NCI-H146 treated with DMSO at 0.1 percent for 48 hours (cell line): Measurements from ENCODE around the gene ZNF276.
"Not testable (repeated sequence)": the region's sequence is repeated elsewhere in the genome, so short reads cannot be mapped to it uniquely, and the experiment has no call there.

Experiments
- DNase-seq: peaks from one replicate; lab custom pipeline; 2025; ENCODE audit not compliant: unreplicated experiment; lab: John Stamatoyannopoulos, UW

ZNF276 gene

DNA sequence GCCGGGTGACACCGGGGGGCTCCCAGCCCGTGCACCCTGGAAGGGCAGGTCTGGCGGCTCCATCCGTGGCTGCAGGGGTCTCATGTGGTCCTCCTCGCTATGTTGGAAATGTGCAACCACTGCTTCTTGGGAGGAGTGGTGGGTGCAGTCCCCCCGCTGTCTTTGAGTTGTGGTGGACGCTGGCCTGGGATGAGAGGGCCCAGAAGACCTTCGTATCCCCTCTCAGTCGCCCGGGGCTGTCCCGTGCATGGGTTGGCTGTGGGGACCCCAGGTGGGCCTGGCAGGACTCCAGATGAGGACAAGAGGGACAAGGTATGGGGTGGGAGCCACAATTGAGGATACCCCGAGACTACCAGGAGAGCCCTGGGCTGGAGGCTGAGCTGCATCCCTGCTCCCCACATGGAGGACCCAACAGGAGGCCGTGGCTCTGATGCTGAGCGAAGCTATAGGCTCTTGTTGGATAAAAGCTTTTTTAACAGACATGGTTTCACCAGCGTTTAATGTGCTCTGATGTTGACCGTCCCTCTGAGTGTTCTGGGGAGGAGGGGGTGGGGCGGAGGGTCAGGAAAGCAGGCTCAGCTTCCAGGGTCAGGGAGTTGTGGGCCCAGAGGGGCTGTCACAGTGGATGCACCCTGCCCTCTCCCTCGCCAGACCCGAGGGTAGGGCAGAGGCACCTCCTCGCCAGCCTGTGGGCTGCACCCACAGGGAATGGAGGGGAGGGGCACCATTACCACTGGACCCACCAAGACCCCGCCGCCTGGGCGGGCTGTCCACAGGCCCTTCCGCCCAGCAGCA, 25.3 kb upstream of the ZNF276 start:
- DNase-seq = no peak

DNA sequence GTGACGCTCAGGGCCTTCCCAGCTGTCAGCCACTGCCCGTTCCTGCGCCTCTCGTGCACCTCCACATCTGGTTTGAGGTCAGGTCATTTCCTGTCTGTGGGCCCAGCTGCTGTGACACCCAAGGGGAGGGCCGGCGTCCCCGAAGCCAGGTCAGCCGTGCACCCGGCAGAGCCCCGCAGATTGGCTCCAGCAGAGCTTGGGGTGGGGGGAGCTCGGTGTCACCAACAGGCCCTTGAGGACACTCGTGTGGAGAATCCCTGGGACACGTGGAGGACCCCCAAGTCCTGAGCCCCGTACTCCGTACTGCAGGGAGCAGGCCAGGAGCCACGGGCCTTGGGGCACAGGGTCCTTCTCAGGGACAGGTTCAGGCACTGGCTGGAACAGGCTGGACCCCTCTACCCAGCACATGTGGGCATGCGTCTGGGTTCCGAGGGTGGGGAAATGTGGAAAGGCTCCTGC, 24.6 kb upstream of the ZNF276 start:
- DNase-seq = no peak

DNA sequence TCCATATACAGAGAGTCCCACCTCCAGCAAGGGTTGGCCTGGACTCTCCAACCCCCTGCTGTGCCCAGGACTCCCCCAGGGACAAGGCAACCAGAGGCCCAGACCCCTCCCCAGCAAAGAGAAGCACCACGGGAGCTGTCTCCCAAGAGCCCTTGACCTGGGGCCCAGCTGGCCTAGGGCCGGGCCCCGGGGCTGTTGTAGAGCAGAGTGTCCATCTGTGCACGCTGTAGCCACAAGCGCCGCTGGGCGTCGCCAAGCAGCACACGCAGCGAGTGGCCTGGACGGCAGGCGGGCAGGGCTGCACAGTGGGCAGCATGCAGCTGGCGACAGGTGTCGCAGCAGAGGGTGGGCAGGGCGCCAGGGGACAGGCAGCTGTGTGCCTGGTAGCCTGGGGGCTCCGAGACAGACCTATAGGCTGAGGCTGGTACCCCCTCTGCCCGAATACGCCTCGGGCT, 24.1 kb upstream of the ZNF276 start:
- no peak for DNase-seq

DNA sequence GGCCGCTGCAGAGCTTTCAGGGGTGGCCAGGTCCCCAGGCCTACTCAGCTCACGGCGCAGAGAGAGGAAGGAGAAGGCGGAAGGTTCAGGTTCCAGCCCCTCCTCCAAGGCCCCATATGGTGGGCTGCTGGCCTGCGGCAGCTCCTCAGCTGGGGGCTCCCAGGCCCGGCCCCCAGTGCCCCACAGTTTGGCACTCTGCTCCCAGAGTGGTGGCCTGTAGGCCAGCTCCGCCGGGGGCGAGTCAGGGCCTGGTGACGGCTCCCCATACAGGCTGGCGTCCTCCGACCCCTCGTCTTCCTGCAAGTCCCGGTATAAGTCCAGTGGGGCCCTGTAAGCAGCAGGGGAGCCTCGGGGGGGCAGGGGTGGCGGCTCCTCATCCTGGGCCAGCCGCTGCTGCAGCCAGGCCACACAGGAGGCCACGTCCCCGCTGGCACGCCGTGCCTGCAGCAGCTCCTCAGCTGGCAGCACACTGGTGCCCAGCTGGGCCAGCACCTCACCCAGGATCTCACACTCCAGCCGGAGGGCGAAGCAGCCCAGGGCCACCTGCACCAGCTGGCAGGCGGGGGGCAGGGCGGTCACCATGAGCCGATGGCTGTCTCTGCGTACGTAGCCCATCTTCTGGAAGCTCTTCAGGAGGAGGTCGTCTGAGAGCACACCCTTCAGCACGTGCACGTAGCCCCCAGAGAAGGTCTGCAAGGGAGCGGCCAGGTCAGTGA, 23.6 kb upstream of the ZNF276 start:
- no peak for DNase-seq

- DNase-seq = not testable (repeated sequence)
These were observed 22.6 kb upstream of the ZNF276 start for GRCh38 chr16:89698717-89699116.

DNA sequence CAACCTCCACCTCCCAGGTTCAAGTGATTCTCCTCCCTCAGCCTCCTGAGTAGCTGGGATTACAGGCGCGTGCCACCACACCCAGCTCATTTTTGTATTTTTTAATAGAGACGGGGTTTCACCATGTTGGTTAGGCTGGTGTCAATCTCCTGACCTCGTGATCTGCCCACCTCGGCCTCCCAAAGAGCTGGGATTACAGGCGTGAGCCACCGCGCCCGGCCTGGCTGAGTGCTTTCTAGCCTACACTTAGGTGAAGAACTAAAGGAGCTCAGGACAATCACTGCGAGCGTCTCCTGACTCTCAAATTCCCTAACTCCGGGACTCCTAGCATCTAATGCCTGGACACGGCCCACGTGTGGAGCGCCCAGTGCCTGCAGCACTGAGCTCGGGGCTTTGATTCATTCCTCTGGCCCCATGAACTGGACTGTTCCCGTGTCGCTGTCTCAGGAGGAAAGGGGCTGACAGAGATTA, 21.7 kb upstream of the ZNF276 start:
- DNase-seq = not testable (repeated sequence)

DNA sequence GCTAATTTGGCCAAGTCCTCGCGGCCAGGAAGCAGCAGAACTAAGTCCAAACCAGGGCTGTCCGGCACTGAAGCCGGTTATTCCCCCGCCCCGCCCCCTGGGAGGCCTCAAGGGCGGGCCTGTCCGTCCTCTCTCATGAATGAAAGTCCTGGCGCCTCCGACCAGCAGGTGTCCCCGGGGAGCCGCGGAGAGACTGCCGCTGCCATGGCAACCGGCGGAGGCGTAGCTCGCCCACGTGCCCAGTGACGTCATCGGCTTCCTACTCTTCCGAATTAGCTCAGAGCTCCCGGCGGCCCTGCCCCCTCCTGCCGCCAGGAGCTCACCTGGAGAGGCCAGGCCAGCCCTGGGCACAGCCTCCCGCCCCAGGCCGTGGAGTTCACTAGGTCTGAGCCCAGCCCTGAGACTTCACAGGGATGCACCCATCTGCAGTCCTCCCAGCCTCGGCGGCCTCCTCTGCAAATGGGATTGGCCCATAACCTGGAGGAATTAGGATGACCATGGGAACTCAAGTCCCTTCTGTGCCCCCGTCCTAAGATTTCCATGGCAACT, 21.2 kb upstream of the ZNF276 start:
- peak; percentile 92 for DNase-seq

GRCh38 chr16:89700649-89701424, 20.5 kb upstream of the ZNF276 start:
- no peak for DNase-seq

DNA sequence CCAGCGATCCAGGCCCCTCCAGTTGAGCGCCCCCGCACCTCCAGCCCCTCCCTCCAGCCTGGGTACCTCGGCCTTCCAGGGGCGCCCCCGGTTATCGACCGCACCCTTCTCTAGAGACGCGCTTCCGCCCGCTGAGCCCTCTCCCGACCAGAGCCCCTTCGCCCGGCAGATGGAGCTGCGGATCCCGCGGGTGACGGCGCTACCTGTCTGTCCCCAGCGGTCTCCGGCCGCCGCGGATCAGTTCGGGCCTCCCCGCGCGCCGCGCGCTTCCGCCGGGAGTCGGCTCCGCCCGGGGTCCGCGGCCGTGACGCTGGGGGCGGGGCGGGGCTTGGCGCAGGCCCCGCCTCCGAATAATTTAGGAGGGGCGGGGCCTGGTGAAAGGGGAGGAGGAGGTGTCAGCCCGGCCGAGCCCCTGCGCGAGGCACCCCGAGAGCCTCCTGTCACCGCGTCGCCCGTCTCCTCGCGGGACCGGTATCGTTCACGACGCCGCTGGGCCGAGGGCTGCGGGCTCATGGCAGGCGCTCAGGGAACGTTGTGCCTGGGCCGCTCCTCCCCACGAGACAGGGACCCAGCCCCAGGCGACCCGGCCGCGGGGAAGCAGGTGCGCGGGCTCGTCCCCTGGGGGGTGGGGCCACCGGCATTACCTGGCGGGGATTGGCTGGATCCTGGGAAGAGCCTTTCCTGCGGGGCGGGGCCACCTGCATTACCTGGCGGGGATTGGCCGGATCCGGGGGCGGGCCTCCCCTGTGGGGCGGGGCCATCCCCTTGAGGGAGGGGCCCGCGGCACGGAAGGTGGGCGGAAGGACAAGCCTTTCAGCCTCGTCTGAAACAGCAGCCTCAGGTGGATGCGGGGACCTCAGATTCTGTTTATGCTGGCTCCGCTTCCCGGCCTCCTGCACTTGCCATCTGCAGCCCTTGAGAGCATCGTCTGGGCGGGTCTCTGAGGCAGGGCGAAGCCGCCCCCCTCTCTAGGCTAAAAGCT, 19.6 kb upstream of the ZNF276 start, which contains the start of gene SPATA2L:
SPATA2L (minus strand) TSS at position 281 of the 982 bp plus-strand sequence. CDS start 473 bp downstream, outside the sequence.
- DNase-seq = peak; percentile 78

DNA sequence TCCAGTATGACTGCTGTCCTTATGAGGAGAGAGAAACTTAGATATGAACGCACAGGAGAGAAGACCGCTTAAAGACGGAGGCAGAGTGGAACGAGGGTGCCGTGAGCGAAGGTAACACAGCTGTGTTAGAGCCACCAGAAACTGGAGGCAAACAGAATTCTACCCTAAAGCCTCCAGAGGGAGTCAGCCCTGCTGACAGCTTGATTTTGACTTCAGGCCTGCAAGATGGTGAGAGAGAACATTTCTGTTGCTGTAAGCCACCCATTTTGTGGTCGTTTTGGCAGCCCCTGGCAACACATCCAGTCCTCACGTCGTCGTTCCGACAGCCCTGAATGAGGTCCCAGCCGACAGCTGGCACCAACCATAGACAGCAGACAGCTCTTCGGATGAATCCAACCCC, 17.1 kb upstream of the ZNF276 start:
- no peak for DNase-seq

- no peak for DNase-seq
These were observed 16.3 kb upstream of the ZNF276 start for GRCh38 chr16:89705006-89705405.

GRCh38 chr16:89706518-89707260, 14.6 kb upstream of the ZNF276 start:
- no peak for DNase-seq

GRCh38 chr16:89707695-89708094, 13.6 kb upstream of the ZNF276 start:
- DNase-seq = no peak

DNA sequence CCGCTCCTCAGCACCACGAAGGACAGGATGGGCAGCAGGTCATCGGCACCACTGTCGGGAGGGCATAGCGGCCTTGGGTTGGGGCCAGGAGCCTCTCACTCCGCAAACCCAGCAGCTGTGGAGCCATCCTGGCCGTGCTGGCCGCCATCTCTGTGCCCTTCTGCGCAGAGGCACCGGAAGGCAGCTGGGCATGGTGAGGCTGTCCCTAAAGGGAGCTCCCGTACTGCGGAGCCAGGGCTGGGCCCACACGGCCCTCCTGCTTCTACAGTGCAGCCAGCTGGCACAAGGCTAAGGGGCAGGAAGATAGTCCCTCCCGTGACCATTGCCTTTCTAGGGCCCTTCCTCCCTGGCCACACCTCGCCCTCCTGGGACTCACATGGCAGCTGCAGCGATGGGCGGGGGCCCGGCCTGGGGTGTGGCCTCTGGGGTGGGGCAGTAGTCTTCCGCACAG, 12.8 kb upstream of the ZNF276 start:
- no peak for DNase-seq

- DNase-seq = no peak
These were observed 12.2 kb upstream of the ZNF276 start for GRCh38 chr16:89709166-89709565.

DNA sequence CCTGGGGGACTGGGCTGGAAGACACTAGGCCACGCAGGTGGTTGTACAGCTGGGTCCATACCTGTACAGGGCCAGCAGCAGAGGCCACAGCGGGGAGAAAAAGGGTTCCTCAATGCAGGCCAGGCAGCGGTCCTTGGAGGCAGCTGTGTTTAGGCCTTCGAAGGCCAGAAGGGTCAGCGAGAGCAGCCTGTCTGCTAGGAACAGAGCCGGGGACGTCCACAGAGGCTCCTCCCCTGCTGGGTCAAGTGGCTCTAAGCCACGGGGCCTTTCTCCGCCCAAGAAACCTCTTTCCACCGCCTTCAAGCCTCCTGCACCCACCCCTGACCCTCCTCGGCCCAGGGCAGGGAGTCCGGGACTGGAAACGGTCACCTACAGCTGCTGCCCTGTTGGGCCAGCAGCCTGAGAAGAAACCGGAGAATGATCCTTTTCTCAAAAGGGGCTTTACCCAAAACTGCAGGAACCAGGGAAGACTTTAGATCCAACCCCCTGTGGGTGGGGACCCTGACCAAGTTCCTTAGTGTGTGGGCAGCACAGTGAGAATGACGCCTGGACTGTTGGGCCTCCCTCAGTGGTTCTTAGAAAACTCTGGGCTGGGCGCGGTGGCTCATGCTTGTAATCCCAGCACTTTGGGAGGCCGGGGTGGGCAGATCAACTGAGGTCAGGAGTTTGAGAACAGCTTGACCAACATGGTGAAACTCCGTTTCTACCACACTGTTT, 11.5 kb upstream of the ZNF276 start:
- DNase-seq = no peak

GRCh38 chr16:89710709-89711564, 10.4 kb upstream of the ZNF276 start:
- DNase-seq = no peak
